ENCODE data around the gene CDK12.
"Not testable (repeated sequence)": the region's sequence is repeated elsewhere in the genome, so short reads cannot be mapped to it uniquely, and the experiment has no call there.

CDK12 gene

DNA sequence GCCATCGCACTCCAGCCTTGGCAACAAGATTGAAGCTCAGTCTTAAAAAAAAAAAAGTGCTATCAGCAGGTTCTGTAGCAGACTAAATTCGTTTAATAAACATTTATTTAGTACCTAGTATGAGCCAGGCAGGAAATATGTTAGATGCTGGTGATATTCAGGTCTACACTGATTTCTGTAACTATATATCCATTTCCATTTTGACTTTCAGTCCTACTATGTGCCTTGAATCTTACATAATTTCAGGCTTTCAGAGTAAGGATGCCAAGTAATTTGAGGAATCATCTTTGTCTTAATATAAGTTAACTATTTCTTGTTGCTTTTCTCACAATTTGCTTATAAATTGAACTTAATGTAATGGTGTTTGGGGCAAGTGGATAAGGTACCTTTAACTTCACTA lies 46.2 kb downstream of the CDK12 start:
- no peak for DNase-seq (ENCODE audit: low read depth)

DNA sequence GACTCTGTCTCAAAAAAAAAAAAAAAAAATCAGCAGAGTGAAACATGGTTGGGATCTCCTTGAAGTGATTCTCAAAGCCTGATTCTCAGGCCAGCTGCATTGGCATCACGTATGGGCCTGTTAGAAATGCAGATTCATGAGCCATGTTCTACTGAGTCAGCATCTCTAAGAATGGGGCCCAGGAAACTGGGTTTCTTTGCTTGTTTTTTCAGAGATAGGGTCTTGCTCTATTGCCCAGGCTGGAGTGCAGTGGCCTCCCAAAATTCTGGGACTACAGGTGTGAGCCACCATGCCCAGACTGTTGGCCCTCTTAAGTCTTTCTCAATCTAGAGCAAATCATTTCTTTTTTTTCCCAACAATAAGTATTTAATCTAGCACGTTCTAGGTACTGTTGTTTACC lies 47.7 kb downstream of the CDK12 start:
- no peak for DNase-seq (ENCODE audit: low read depth)

DNA sequence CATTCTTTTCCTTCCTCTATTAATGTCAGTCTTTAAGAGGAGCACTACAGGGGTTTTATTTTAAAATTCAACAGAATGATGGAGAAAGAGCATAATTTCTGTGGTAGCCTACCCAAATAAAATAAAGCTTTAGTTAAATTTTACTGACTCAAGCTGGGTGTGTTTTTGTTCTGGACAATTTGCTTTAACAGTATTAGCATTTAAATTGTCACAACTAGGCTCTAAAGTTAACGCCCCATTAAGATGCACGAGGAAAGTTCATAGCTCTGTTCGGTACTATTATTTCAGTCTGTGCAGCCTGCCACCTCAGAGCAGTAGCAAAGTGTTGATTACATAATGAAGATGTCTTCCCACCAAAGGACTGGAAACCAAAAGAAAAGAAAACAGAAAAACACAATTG lies 52.0 kb downstream of the CDK12 start:
- no peak for DNase-seq (ENCODE audit: low read depth)

DNA sequence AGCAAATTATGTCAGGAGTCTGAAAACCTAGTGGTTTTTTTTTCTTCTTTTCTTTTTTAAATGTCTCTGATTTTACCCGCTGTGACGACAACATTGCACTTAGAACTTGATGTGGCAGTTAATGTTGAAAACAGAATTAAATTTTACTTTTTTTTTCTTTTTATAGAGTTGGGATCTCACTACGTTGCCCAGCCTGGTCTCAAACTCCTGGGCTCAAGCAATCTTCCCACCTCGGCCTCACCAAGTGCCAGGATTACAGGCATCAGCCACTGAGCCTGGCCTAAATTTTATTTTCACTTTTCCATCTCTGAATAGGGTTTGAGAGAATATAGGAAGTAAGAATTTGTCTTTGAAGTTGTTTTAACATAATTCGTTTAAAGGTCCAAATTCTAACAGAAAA lies 52.6 kb downstream of the CDK12 start:
- DNase-seq (ENCODE audit: low read depth), result no peak

DNA sequence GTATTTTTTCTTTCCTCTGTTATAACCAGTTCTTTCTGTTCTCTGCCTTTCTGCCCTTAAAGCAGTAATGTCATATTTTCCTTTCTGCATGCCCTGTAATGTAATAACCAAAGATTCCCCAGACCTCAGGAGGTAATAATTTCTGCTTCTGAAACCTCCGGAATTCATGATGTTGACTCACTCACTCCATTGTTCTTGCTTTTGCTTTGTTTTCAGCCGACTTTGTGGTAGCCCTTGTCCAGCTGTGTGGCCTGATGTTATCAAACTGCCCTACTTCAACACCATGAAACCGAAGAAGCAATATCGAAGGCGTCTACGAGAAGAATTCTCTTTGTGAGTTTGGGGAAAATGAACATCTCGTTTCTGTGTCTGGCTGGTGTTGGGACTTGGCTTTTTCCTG lies 55.9 kb downstream of the CDK12 start:
- DNase-seq (ENCODE audit: low read depth), result no peak

DNA sequence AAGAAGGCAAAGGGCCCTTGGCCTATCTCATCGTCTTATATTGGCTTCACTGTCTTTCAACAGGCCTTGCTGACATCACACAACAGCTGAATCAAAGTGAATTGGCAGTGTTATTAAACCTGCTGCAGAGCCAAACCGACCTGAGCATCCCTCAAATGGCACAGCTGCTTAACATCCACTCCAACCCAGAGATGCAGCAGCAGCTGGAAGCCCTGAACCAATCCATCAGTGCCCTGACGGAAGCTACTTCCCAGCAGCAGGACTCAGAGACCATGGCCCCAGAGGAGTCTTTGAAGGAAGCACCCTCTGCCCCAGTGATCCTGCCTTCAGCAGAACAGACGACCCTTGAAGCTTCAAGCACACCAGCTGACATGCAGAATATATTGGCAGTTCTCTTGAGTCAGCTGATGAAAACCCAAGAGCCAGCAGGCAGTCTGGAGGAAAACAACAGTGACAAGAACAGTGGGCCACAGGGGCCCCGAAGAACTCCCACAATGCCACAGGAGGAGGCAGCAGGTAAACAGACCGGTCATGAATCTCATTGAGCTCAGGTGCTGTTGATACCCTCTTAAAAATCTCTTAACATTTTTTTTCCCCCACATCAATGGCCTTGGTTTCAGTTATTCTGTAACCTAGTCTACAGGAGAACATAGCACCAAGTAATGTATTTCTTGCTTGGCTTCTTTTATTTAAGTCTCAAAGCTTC lies 64.7 kb downstream of the CDK12 start:
- no peak for DNase-seq (ENCODE audit: low read depth)

DNA sequence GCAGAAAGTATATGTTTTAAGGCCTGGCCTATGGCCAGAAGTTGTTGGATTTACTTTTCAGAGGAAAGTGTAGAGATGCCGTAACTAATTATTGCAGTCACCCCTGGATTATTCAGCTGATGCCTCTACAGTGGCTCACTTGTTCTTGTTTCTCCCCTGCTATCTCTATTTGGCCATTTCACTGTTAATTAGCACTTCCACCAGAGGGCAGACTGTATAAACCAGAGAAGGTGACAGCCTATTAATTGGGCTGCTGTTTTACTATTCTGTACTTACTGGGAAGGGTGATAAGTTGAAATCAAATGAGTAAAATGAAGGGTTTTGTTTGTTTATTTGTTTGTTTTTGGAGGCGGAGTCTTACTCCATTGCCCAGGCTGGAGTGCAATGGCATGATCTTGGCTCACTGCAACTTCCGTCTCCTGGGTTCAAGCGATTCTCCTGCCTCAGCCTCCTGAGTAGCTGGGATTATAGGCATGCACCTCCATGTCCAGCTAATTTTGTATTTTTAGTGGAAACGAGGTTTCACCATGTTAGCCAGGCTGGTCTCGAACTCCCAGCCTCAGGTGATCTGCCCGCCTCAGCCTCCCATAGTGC lies 66.0 kb downstream of the CDK12 start:
- DNase-seq (ENCODE audit: low read depth), result no peak

DNA sequence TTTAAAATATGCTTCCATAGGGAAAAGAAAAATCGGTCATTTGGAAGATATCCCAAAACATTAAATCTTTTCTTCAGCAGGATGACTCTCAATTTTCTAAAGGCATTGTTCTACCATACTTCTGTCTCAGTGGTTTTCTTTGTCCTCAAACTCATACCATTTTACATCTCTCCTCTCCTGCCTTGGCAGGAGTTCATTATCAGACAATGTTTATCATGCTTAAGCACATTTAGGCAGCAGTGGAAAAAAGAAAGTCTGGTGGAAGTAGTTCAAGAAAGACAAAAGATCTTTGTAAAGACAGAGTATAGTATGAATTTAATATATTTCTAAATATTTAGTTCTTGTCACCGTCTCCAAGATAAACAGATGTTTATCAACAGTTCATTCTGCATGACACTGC lies 68.2 kb downstream of the CDK12 start:
- no peak for DNase-seq (ENCODE audit: low read depth)

DNA sequence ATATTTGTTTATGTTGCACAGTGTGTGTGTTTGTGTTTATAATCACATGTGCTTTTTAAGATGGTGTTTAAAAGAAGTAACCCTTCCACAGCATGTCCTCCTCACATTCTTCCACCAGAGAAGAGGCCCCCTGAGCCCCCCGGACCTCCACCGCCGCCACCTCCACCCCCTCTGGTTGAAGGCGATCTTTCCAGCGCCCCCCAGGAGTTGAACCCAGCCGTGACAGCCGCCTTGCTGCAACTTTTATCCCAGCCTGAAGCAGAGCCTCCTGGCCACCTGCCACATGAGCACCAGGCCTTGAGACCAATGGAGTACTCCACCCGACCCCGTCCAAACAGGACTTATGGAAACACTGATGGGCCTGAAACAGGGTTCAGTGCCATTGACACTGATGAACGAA lies 69.2 kb downstream of the CDK12 start:
- DNase-seq (ENCODE audit: low read depth), result no peak

DNA sequence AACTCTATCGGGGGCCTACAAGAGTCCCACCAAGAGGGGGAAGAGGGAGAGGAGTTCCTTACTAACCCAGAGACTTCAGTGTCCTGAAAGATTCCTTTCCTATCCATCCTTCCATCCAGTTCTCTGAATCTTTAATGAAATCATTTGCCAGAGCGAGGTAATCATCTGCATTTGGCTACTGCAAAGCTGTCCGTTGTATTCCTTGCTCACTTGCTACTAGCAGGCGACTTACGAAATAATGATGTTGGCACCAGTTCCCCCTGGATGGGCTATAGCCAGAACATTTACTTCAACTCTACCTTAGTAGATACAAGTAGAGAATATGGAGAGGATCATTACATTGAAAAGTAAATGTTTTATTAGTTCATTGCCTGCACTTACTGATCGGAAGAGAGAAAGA lies 70.0 kb downstream of the CDK12 start:
- DNase-seq (ENCODE audit: low read depth), result no peak

DNA sequence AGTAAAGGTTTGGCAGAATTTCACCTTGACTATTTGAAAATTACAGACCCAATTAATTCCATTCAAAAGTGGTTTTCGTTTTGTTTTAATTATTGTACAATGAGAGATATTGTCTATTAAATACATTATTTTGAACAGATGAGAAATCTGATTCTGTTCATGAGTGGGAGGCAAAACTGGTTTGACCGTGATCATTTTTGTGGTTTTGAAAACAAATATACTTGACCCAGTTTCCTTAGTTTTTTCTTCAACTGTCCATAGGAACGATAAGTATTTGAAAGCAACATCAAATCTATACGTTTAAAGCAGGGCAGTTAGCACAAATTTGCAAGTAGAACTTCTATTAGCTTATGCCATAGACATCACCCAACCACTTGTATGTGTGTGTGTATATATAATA lies 72.6 kb downstream of the CDK12 start:
- DNase-seq (ENCODE audit: low read depth), result no peak

DNA sequence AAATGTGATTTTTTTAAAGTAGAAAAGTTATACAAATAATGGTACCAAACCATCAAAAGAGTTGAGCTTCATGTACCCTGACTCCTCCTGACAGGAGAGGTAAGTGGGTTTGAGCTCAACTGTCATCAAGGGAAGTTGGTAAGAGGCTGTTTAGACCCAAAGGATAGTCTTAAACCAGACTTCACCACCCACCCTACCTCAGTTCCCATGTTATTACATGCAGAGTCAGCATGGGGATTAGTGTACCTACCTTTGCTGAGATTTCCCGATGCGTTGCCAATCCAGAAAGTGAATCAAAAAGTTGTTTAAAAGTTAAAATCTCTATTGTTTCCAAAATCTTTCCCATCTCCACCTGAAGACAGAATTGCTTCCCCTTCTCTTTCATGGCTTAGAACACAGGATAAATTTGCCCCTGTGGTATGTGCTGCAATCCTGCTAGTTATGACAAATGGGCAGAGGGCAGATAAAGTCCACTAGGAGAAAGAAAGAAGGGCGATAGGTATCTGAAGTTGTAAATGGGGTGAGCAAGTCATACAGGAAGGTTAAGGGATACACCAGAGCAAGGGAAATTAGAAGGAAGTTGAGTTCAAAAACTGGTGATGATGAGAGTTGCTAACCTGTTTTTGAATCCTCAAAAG lies 73.6 kb downstream of the CDK12 start:
- no peak for DNase-seq (ENCODE audit: low read depth)

DNA sequence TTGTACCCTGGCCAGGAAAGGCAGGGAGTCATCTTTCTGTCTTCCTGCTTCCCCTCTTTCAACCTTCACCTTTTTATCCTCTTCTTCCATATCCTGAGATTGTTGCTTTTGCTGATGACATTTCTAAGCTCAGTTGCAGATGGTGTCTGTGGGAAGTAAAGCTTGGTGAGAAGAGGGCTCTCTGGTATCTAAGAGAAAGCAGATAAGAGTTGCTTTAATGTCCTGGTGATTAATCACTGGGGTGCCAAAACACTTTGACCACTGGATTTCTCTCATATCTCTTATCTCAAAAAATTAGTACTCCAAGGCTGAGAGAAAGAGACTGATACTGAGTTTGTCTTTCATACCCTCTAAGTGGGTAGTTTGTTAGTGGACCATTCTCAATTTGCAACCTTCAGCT lies 75.2 kb downstream of the CDK12 start:
- no peak for DNase-seq (ENCODE audit: low read depth)

DNA sequence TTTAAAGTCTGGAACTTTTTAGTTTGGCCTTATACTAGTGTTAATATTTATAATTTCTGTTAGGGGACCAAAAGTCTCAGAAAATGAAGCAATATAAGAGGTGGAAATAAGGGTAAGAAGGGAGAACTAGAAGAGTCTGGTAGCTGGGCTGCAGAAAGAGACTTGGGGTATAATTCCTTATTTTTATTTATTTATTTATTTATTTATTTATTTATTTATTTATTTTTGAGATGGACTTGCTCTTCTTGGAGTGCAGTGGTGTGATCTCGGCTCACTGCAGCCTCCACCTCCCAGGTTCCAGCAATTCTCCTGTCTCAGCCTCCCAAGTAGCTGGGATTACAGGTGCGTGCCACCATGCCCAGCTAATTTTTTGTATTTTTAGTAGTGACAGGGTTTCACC lies 76.1 kb downstream of the CDK12 start:
- DNase-seq (ENCODE audit: low read depth), result not testable (repeated sequence)

DNA sequence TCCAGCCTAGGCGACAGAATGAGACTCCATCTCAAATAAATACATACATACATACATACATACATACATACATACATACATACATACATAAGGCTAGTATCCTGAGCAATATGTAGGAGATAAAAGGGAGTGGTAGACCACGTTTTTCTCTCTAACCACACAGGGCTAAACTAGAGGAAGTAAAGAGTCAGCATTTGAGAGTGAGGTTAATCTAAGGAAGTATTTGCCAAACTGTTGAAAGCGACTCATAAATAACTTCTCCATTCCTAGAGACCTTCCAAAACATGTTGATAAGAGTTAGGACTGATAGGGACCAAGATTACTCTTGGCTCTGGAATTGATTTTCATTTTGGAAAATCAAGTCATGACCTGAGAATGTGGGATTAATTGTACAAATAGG lies 77.6 kb downstream of the CDK12 start:
- no peak for DNase-seq (ENCODE audit: low read depth)

DNA sequence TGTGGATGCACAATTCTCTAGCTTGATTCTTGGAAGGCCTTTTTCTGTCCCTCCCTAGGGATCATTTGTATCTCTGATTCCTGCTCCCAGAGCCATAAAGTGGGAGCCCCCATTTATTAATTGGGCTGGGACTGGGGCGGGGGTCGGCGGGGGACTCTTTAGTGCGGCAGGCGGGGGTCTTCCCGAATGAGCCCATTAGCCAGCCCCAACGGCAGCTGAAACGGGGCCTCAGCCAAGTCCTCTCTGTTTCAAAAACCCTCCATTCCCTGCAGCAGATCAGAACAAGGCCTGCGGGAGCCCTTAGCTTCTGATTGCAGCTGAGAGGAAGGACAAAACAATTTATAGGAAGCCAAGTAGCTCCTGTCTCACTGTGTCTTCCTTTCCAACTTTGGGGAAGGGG lies 79.3 kb downstream of the CDK12 start:
- DNase-seq (ENCODE audit: low read depth), result no peak

DNA sequence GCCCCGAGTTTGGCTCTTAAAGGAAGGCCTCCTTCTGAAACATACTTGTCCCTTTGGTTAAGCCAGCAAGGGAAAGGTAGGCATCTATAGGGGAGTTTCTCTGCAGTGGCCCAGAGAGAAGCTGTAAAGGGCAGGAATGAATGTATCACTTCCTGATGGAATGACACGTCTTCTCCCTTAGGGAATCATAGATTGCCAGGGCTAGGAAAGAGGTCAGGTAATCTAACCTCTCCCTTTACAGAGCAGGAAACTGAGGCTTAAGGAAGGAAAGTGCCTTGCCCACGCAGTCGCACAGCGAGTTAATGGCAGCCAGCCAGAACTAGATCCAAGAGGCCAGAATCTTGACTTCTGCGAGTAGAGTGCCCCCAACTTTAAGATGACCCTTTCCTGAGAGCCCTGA lies 80.4 kb downstream of the CDK12 start:
- no peak for DNase-seq (ENCODE audit: low read depth)

DNA sequence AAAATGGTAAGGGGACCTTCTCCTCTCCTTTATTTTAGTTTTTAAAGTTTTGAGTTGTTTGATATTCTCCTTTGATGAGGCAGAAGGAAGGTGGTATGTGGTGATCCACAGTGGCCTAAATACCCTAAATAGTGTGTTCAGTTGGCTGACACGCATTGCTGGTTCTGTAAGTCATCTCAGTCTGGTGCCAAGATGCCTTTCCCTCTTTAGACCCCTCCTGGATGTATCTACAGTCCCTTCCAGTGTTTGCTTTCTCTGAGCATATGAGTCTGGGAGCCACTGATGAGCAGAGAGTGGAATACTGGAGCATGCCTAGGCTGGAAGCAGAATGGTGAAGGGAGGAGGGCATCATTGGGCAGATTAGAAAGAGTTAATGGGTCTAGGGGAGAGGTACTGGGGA lies 81.9 kb downstream of the CDK12 start:
- no peak for DNase-seq (ENCODE audit: low read depth)

DNA sequence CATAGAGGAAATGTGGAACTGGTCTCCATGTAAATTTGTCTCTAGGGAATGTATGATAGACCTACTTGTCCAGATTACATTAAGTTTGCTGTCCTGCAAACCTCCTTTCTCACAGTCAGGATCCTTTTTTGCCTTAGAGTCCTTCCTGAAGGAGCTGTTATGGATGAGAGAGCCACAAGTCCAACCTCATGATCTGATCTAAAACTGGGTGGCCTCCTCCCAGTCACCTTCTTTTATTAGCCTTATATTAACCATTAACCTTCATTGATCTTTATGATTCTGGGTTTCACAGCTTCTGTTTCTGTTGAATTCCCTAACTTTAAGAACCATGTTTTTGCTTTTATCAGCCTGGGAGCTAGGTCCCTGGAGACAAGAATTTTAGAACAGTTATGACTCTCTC lies 82.4 kb downstream of the CDK12 start:
- no peak for DNase-seq (ENCODE audit: low read depth)

DNA sequence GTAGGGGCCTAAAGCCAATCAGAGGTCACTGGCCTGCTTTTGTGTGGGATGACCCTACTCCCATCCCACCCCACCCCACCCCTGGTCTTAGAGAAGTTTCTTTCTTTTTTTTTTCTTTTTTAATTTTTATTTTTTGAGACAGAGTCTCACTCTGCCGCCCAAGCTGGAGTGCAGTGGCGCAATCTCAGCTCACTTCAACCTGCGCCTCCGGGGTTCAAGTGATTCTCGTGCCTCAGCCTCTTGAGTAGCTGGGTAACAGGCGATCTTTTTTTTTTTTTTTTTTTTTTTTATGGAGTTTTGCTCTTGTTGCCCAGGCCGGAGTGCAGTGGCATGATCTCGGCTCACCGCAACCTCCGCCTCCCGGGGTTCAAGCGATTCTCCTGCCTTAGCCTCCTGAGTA lies 83.1 kb downstream of the CDK12 start:
- DNase-seq (ENCODE audit: low read depth), result not testable (repeated sequence)

DNA sequence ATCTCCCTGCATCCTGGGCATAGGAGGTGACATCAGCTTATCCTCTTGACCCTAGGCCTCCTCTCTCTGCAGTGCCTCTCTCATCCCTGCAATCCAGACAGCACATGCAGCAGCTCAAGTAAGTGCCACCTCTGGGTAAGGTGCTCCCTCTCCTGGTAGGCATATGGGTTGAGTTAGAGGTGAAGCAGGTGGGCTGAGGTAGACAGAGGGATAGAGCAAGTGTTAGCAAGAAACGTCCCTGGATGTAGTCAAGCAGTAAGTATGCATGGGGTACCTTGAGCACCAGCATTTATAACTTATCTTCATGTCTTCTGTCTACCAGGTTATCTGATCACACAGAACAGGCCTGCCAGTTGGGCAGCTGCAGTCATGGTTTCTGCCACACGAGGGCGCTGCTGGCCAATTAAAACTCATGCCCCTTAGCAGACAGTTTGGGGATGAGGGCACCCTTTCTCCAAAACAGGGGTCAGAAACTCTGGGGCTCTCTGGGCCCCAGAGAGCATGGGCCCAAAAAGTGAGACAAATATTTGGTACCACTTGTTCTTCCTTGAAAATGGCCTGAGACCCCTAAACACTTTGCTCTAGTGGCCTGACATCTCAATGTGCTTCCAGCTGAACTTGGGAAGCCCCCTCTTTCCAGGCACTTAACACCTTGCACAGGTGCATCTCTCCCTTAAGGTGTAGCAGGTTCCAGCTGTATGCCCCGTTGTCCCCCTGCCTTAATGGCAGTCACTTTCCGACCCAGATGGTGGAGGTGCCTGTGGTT lies 86.6 kb downstream of the CDK12 start:
- DNase-seq (ENCODE audit: low read depth), result peak; percentile 61

DNA sequence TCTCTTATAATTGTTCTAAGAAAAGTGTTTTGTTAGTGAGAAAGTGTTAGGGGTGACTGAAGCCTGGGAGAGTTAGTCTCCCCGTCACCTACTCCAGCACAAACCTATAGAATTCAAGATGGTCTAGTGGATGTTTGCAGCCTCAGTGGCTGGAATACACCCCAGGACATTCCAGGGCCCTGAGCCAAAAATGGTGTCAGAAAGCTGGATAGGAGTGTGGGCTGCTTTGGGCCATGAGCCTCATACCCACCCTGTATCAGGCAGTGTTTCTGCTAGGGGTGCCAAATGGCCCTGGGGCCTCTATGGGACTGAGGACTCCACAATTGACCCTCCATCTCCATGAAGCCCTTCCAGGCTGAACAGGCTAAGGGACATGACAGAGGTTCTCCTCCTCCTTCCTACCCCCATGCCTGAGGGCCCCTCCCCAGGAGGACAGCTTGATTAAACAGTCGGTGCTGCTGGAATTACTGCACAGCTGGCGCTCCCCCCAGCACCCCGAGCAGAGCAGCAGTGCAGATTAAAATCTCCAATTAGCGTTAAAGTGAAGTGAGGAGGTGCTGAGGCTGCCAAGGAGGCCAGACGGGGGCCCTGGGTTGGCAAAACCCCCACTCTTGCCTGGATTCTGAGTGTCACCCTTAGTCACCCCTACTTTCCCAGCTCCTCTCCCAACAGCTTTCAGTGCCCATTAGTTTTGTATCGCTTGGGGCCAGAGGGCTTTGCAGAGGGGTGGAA lies 87.4 kb downstream of the CDK12 start:
- DNase-seq (ENCODE audit: low read depth), result no peak

Measured in activated T-cell treated with anti-CD3 and anti-CD28 coated beads for 24 hours (primary cell).